ENCODE measurements around the gene CWF19L1.

Gene CWF19L1

DNA sequence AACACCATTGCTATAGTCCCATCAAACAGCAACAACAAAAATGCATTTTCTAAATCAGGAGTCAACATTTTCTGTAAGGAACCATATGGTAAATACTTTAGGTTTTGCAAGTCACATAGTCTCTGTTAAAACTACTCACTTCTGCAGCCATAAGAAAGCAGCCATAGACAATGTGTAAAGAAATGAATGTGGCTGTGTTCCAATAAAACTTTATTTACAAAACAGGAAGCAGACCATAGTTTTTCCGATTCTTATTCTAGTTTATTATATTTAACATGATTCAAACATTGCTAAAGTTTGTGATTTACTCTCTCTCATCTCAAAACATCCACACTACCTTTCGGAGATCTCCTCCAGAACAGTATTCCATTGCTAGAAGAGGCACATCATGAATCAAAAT, 44.9 kb downstream of the CWF19L1 start:
- Histone ChIP-seq H3K4me3 (ENCODE audit: insufficient read length, low read depth) (no peak overlapping the region), H3K9me3 (ENCODE audit: insufficient read depth, low read length) (no peaks in the 10 kb centered on the region), H3K4me1 (ENCODE audit: insufficient read depth, insufficient read length) (no peaks in the 10 kb centered on the region), H3K27me3 (ENCODE audit: insufficient read depth, insufficient read length) (no peaks in the 10 kb centered on the region), H3K36me3 (ENCODE audit: insufficient read depth, insufficient read length, low read length) (peaks cover 53% of the 10 kb centered on the region), H3K9ac (ENCODE audit: insufficient read length, low read depth) (no peak overlapping the region)
- TF ChIP-seq YY1 (IDR thresholded peaks at IDR 0.05; ENCODE audit: insufficient read depth, insufficient read length) = no peak
- TF ChIP-seq ZNF274 (IDR thresholded peaks at IDR 0.05; ENCODE audit: low read depth, low read length) = no peak
- no peak for TF ChIP-seq SUZ12 (IDR thresholded peaks at IDR 0.05; ENCODE audit: extremely low read depth, insufficient read depth, insufficient read length)
- DNase-seq (ENCODE audit: low read depth, low spot score) = no peak

DNA sequence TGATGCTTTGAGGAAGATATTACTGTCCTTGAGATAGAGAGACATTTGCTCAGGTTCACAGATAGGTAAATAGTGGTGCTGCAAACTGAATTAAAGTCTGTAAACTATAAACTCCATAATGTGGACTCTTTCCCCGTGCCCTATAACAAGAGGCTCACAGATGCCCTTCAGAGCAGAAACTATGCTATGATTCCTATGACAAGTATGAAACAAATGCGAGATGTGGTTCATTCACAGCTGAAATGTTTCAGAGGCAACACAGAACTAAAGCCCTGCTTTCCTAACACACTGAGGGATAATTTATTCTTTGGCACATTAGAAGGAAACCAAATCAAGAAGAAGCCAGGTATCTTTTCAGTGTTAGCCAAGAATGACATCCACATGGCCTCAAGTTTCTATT, 51.4 kb downstream of the CWF19L1 start:
- Histone ChIP-seq H3K4me1 (ENCODE audit: insufficient read depth, insufficient read length) (no peaks in the 10 kb centered on the region), H3K9ac (ENCODE audit: insufficient read length, low read depth) (no peak overlapping the region), H3K4me3 (ENCODE audit: insufficient read length, low read depth) (no peak overlapping the region), H3K9me3 (ENCODE audit: insufficient read depth, low read length) (no peaks in the 10 kb centered on the region), H3K27me3 (ENCODE audit: insufficient read depth, insufficient read length) (no peaks in the 10 kb centered on the region), H3K36me3 (ENCODE audit: insufficient read depth, insufficient read length, low read length) (peaks cover 54% of the 10 kb centered on the region)
- TF ChIP-seq YY1 (IDR thresholded peaks at IDR 0.05; ENCODE audit: insufficient read depth, insufficient read length) = no peak
- TF ChIP-seq ZNF274 (IDR thresholded peaks at IDR 0.05; ENCODE audit: low read depth, low read length) = no peak
- no peak for TF ChIP-seq SUZ12 (IDR thresholded peaks at IDR 0.05; ENCODE audit: extremely low read depth, insufficient read depth, insufficient read length)
- DNase-seq (ENCODE audit: low read depth, low spot score) = no peak

DNA sequence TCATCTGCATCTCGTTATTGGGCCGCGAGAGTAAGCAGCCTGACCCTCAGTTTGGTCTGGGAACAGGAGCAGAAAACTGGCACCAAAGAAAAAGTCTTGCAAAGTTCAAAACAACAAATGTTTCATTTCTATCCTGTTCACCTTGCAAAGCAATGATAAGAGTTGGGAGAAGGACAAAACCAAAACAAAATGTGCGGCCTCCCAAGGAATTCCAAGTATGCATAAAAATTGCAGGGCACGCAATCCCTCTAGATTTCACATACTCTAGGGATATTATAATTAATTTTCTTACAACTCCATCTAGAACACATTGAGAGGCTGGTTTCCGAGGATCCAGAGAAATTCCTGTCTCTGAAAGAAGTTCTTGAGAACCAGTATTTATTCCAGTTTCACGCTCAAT, 58.1 kb downstream of the CWF19L1 start:
- H3K9ac ChIP-seq (ENCODE audit: insufficient read length, low read depth) = no peak overlapping the region
- H3K36me3 ChIP-seq (ENCODE audit: insufficient read depth, insufficient read length, low read length) = peaks cover 36% of the 10 kb centered on the region

DNA sequence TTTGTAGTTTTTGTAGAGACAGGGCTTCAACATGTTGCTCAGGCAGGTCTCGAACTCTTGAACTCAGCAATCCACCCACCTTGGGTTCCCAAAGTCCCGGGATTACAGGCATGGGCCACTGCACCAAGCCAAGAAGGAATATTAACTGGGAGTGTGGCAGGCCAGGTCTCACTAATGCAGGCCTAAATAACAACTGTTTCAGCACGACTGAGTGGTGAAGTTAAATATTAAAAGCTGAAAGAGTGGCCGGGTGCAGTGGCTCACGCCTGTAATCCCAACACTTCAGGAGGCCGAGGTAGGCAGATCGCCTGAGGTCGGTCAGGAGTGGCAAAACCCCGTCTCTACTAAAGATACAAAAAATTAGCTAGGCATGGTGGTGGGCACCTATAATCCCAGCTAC, 59.2 kb downstream of the CWF19L1 start:
- H3K9ac ChIP-seq (ENCODE audit: insufficient read length, low read depth) = no peak overlapping the region
- H3K36me3 ChIP-seq (ENCODE audit: insufficient read depth, insufficient read length, low read length) = peaks cover 40% of the 10 kb centered on the region

More for the DNA sequence above, 58.1 kb downstream of the CWF19L1 start:
- H3K4me1 ChIP-seq (ENCODE audit: insufficient read depth, insufficient read length) = no peaks in the 10 kb centered on the region
- TF ChIP-seq YY1 (IDR thresholded peaks at IDR 0.05; ENCODE audit: insufficient read depth, insufficient read length) = no peak
- TF ChIP-seq SUZ12 (IDR thresholded peaks at IDR 0.05; ENCODE audit: extremely low read depth, insufficient read depth, insufficient read length) = no peak
- TF ChIP-seq ZNF274 (IDR thresholded peaks at IDR 0.05; ENCODE audit: low read depth, low read length) = no peak
- no peaks in the 10 kb centered on the region for H3K9me3 ChIP-seq (ENCODE audit: insufficient read depth, low read length)
- H3K4me3 ChIP-seq (ENCODE audit: insufficient read length, low read depth) = no peak overlapping the region
- H3K27me3 ChIP-seq (ENCODE audit: insufficient read depth, insufficient read length) = no peaks in the 10 kb centered on the region
- DNase-seq (ENCODE audit: low read depth, low spot score) = no peak

DNA sequence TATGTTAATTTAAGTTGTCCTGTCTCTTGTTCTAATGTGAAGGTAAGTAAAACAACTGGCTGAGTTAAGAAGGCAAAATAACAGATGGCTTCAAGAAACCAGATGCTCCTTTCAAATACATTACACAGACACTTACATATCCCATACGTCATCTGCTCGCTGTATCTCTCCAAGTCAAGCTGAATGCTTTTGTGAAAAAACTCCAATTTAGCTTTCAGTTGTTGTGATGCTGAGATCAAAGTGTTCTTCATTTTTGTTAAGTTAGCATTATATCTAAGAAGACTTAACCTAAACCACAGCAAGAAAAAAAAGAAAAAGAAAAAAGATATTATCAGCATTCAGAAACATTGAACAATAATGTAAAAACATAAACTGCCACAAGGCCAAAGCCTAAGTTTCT, 63.1 kb downstream of the CWF19L1 start:
- H3K4me1 ChIP-seq (ENCODE audit: insufficient read depth, insufficient read length) = no peaks in the 10 kb centered on the region
- no peak overlapping the region for H3K9ac ChIP-seq (ENCODE audit: insufficient read length, low read depth)
- H3K4me3 ChIP-seq (ENCODE audit: insufficient read length, low read depth) = no peak overlapping the region
- no peak for TF ChIP-seq SUZ12 (IDR thresholded peaks at IDR 0.05; ENCODE audit: extremely low read depth, insufficient read depth, insufficient read length)
- no peak for TF ChIP-seq YY1 (IDR thresholded peaks at IDR 0.05; ENCODE audit: insufficient read depth, insufficient read length)
- TF ChIP-seq ZNF274 (IDR thresholded peaks at IDR 0.05; ENCODE audit: low read depth, low read length) = no peak
- H3K36me3 ChIP-seq (ENCODE audit: insufficient read depth, insufficient read length, low read length) = peaks cover 65% of the 10 kb centered on the region
- DNase-seq (ENCODE audit: low read depth, low spot score) = no peak
- no peaks in the 10 kb centered on the region for H3K27me3 ChIP-seq (ENCODE audit: insufficient read depth, insufficient read length)
- no peaks in the 10 kb centered on the region for H3K9me3 ChIP-seq (ENCODE audit: insufficient read depth, low read length)

More for the DNA sequence above, 59.2 kb downstream of the CWF19L1 start:
- Histone ChIP-seq H3K4me3 (ENCODE audit: insufficient read length, low read depth) (no peak overlapping the region), H3K27me3 (ENCODE audit: insufficient read depth, insufficient read length) (no peaks in the 10 kb centered on the region), H3K9me3 (ENCODE audit: insufficient read depth, low read length) (no peaks in the 10 kb centered on the region), H3K4me1 (ENCODE audit: insufficient read depth, insufficient read length) (no peaks in the 10 kb centered on the region)
- no peak for DNase-seq (ENCODE audit: low read depth, low spot score)
- TF ChIP-seq ZNF274 (IDR thresholded peaks at IDR 0.05; ENCODE audit: low read depth, low read length) (no peak), SUZ12 (IDR thresholded peaks at IDR 0.05; ENCODE audit: extremely low read depth, insufficient read depth, insufficient read length) (no peak), YY1 (IDR thresholded peaks at IDR 0.05; ENCODE audit: insufficient read depth, insufficient read length) (no peak)

DNA sequence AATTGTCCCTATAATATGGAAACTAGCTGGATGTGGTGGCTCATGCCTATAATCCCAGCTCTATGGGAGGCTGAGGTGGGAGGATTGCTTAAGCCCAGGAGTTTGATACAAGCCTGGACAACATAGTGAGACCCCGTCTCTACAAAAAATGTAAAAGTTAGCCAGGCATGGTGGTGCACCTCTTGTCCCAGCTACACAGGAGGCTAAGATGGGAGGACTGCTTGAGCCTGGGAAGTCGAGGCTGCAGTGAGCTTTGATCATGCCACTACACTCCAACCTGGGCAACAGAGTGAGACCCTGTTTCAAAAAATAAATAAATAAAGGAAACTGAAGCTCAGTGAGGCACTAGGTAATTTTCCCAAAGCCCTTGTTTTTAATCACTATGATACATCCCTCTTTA, 65.9 kb downstream of the CWF19L1 start:
- H3K9ac ChIP-seq (ENCODE audit: insufficient read length, low read depth) = no peak overlapping the region
- H3K4me1 ChIP-seq (ENCODE audit: insufficient read depth, insufficient read length) = no peaks in the 10 kb centered on the region
- peaks cover 67% of the 10 kb centered on the region for H3K36me3 ChIP-seq (ENCODE audit: insufficient read depth, insufficient read length, low read length)
- DNase-seq (ENCODE audit: low read depth, low spot score) = no peak
- H3K4me3 ChIP-seq (ENCODE audit: insufficient read length, low read depth) = no peak overlapping the region
- H3K27me3 ChIP-seq (ENCODE audit: insufficient read depth, insufficient read length) = no peaks in the 10 kb centered on the region
- H3K9me3 ChIP-seq (ENCODE audit: insufficient read depth, low read length) = no peaks in the 10 kb centered on the region
- TF ChIP-seq YY1 (IDR thresholded peaks at IDR 0.05; ENCODE audit: insufficient read depth, insufficient read length) = no peak

DNA sequence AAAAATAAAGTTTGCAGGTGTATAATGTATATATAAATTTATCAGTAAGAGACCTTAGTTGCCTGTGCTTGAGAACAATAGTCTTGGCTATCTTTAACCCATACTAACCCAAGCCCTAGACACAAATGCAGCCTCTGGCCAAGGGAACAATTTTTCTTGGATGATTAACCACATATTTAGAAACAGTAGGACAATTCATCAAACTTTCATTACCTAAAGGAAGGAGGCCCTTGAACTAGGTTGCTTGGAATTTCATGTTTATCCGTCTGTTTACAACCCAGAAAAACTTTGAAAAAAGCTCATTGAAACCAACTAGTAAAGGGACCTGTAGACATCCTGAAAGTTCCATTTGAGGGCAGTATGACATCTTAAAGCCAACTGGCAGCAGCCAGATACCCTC, 72.7 kb downstream of the CWF19L1 start:
- no peak for TF ChIP-seq YY1 (IDR thresholded peaks at IDR 0.05; ENCODE audit: insufficient read depth, insufficient read length)
- no peak for TF ChIP-seq SUZ12 (IDR thresholded peaks at IDR 0.05; ENCODE audit: extremely low read depth, insufficient read depth, insufficient read length)
- no peak for TF ChIP-seq ZNF274 (IDR thresholded peaks at IDR 0.05; ENCODE audit: low read depth, low read length)
- H3K4me3 ChIP-seq (ENCODE audit: insufficient read length, low read depth) = no peak overlapping the region
- H3K9me3 ChIP-seq (ENCODE audit: insufficient read depth, low read length) = no peaks in the 10 kb centered on the region
- H3K9ac ChIP-seq (ENCODE audit: insufficient read length, low read depth) = no peak overlapping the region
- no peaks in the 10 kb centered on the region for H3K27me3 ChIP-seq (ENCODE audit: insufficient read depth, insufficient read length)
- peaks cover 66% of the 10 kb centered on the region for H3K36me3 ChIP-seq (ENCODE audit: insufficient read depth, insufficient read length, low read length)
- DNase-seq (ENCODE audit: low read depth, low spot score) = no peak
- no peaks in the 10 kb centered on the region for H3K4me1 ChIP-seq (ENCODE audit: insufficient read depth, insufficient read length)

DNA sequence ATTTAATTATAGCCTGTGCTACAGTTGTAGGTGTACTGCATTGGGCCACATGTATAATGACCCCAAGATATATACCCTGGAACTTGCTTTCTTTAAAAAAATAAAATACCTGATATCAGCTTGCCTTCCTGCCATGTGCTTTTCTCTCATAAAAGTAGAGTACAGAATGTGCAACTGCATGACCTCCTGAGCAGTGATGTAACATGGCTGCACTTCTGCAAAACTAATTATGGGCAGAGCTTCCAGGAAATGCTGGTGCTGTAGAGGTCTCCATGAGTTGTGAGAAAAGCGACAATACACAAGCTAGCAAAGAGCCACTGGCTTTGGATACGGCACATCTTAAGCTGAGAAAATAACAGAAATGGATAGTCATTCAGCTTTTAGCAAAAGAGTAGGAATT, 75.1 kb downstream of the CWF19L1 start:
- Histone ChIP-seq H3K4me3 (ENCODE audit: insufficient read length, low read depth) (no peak overlapping the region), H3K4me1 (ENCODE audit: insufficient read depth, insufficient read length) (no peaks in the 10 kb centered on the region), H3K27me3 (ENCODE audit: insufficient read depth, insufficient read length) (no peaks in the 10 kb centered on the region), H3K9ac (ENCODE audit: insufficient read length, low read depth) (no peak overlapping the region), H3K36me3 (ENCODE audit: insufficient read depth, insufficient read length, low read length) (peaks cover 70% of the 10 kb centered on the region), H3K9me3 (ENCODE audit: insufficient read depth, low read length) (no peaks in the 10 kb centered on the region)
- TF ChIP-seq ZNF274 (IDR thresholded peaks at IDR 0.05; ENCODE audit: low read depth, low read length) = no peak
- TF ChIP-seq YY1 (IDR thresholded peaks at IDR 0.05; ENCODE audit: insufficient read depth, insufficient read length) = no peak
- no peak for TF ChIP-seq SUZ12 (IDR thresholded peaks at IDR 0.05; ENCODE audit: extremely low read depth, insufficient read depth, insufficient read length)
- DNase-seq (ENCODE audit: low read depth, low spot score) = no peak
